ENCODE data around the gene LZTR1.
"Not testable (repeated sequence)": the region's sequence is repeated elsewhere in the genome, so short reads cannot be mapped to it uniquely, and the experiment has no call there.

Gene LZTR1

DNA sequence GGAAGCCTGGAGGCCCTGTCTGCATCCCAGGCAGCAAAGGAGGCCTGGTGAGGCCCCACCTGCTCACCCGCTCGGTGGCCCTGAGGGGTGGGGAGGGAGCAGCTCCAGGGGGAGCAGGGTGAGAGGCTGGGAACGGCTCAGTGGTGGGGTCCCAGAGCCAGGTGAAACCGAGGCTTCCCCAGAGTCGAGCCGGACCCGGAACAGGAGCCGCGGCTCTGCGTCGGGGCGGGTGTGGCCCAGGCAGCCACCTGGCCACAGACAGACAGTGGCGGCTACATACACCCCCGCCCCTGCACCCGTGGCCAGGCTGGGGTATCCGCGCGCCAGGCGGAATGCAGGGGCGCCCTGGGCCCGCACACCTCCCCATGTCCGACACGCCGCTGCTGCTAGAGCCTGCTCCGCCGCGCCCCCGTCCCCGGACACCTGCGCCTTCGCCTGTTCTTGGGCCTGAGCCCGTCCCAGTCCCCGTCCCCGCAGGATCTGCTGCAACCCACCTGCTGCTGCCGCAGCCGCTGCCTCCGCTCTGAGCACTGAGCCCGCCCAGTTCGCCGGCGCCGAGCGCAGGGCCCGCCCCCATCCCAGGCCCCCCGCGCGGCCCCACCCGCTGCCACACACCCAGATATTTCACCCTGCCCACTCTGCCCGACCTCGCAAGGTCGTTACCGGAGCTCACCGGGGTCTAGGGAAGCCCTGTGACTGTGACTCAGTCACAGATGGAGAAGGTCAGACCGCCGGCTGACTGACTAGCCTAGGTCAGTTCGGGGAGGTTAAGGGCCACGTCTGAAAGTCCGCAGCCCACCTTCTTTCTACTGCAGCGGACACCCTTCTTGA lies 50.2 kb downstream of the LZTR1 start, which contains the start of gene SLC7A4:
Gene SLC7A4 (minus strand): TSS at position 525 of the 831 bp plus-strand sequence. CDS start 749 bp downstream, outside the sequence.
- no peak for DNase-seq (ENCODE audit: low read depth in 2 of 2, low spot score in 1 of 2)

GRCh38 chr22:21032868-21033688 lies 51.0 kb downstream of the LZTR1 start:
- DNase-seq (ENCODE audit: low read depth in 2 of 2, low spot score in 1 of 2) = no peak

- DNase-seq (ENCODE audit: low read depth in 2 of 2, low spot score in 1 of 2) = no peak
Measured at GRCh38 chr22:21033895-21034294, 51.8 kb downstream of the LZTR1 start.

GRCh38 chr22:21034989-21035388 lies 52.9 kb downstream of the LZTR1 start:
- no peak for DNase-seq (ENCODE audit: low read depth in 2 of 2, low spot score in 1 of 2)

DNA sequence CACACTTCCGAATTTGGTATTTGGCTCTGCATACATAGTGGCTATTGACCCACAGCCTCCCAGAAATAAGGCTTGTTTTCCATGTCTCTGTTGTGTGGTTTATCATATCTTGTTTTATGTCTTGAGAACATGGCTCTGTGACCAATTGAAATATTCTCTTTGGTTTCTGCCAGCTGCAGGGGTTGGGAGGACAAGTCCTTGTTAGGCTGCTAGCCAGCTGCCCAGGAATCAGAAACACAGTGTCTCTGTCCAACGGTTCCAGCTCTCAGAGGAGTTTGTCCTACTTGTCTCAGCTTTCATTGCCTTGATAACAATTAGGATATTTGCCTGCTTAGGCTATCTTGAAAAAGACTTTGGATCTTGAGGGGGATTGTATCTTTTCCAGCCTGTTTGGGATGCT lies 56.3 kb downstream of the LZTR1 start:
- DNase-seq (ENCODE audit: low read depth in 2 of 2, low spot score in 1 of 2) = no peak

GRCh38 chr22:21039158-21039557 lies 57.1 kb downstream of the LZTR1 start:
- DNase-seq (ENCODE audit: low read depth in 2 of 2, low spot score in 1 of 2) = not testable (repeated sequence)

GRCh38 chr22:21041937-21042336 lies 59.8 kb downstream of the LZTR1 start:
- no peak for DNase-seq (ENCODE audit: low read depth in 2 of 2, low spot score in 1 of 2)

GRCh38 chr22:21042978-21043859 lies 61.1 kb downstream of the LZTR1 start:
- no peak for DNase-seq (ENCODE audit: low read depth in 2 of 2, low spot score in 1 of 2)

DNA sequence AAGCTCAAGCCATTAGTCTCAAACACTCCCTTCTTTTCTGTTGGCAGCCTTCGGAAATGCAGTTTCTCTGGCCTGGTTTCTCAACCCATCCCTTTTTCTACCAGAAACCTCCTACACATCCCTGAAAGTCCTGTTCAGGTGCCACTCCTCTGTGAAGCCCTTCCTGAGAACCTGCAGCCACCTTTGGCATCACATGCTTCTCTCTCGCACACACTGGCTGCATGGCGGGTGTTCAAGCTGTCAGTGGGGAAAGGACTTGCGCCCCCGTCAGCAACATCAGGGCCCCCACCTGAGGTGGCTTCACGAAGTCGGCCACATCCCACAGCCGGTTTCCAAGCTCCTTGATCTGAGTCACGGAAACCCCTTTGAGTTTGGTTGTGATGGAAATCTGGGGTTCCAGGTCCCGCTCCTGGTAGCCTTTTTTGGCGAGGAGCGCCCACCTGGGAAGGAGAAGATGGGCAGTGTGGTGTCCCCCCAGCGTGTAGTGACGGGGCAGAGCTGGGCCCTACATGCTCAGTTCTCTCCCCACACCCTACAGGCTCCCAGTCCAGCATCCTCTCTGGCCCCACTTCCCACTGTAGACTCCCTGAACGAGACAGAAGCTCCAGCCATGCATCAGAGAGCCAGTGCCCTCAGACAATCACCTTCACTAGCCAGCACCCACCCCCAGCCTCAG lies 61.9 kb downstream of the LZTR1 start:
- no peak for DNase-seq (ENCODE audit: low read depth in 2 of 2, low spot score in 1 of 2)

GRCh38 chr22:21044931-21045584 lies 63.0 kb downstream of the LZTR1 start:
- DNase-seq (ENCODE audit: low read depth in 2 of 2, low spot score in 1 of 2) = no peak

DNA sequence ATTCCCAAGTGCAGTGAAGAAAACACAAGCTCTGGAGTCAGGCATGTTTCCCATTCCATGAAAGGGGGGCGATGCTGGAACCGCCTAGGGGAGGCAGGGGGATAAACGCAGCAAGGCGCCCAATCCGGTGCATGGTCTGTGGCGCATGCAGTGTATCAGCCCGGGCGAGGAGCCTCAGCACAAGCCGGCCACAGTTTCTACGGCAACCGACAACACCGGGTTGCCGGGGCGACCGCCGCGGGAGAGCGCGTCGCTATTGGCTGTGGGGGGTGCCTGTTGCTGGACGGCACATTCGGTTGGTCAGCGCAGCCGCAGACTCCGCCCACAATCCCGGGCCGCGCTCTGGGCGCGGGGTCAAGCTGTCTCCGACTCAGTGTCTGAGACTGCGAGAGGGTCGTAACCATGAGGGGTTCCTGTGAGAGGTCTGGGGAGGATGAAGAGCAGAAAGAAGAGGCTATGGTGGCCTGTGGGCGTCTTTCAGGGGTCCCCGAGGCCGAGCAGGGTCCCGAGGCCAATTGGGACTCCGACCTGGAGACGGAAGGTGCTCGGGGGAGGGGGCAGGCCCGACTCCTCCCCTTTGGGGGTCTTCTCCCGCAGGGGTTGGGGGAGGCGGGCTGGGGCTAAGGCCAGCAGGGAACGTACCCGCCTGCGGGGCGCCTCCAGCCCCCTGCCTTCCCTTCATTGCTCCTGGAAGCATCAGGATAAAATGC lies 63.6 kb downstream of the LZTR1 start, which contains the start of gene LRRC74B:
Gene LRRC74B (plus strand): TSS at position 362 of the 710 bp plus-strand sequence. CDS start 41 bp downstream, at position 403.
- peak; percentile 17 to 24 for DNase-seq (ENCODE audit: low read depth in 2 of 2, low spot score in 1 of 2)

DNA sequence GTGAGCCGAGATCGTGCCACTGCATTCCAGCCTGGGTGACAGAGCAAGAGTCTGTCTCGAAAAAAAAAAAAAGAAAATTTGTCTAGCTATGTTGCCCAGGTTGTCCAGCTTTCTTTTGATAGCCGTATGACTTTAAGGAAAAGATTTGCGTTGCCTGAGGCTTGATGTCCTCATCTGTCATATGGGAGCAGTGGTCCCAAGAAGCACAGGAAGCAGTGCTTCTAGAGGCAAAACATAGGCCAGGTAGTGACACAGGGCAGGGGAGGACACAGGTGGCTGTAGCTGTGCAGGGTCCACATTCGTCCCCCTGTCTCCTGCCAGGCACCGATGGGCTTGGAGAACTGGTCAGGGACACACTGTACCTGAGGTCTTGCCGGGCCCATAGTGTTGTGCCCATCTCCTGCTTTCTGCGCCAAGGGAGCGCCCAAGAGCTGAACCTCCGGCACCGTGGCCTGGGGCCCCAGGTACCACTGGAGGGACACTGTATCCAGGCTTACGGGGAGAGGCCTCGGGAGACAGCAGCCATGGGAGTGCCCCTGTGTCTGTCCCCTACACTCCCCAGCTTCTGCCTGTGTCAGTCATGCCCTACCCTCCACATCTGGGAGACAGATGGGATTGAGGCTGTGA lies 65.1 kb downstream of the LZTR1 start:
- DNase-seq (ENCODE audit: low read depth in 2 of 2, low spot score in 1 of 2) = no peak

DNA sequence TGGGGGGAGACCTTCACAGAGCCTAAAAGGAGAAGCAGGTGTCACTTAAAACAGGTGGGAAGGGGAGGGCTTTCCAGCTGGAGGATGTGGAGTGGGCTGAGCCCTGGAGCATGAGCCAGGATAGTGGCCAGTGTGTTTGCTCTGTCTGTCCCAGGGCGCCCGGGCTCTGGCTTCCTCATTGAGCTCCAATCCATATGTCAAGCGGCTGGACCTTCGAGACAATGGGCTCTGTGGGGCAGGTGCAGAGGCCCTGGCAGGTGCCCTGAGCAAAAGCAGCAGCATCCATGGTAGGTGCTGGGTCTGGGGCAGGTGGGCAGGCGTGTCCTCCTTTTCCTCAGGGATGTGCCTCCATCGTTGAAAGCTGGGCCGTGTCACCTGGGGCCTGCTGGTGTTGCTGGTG lies 65.6 kb downstream of the LZTR1 start:
- no peak for DNase-seq (ENCODE audit: low read depth in 2 of 2, low spot score in 1 of 2)

DNA sequence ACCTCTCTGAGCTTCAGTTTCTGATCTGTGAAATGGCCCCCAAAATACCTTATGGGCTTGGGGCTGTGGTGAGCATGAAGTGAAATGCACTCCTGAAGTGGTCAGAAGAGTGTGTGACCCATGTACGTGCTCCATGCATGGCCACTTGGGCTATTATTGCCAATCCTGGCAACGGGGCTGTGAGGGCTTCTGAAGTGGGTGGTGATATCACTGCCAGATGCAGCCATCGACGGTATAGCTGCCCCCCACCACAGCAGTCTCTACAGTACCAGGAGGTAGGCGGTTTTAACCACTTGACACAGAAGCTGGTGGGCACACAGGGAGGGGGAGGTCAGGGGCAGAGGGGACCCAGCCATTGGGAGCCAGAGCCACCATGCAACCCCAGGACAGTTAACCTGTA lies 66.4 kb downstream of the LZTR1 start:
- DNase-seq (ENCODE audit: low read depth in 2 of 2, low spot score in 1 of 2) = not testable (repeated sequence)

Data from stimulated activated CD8-positive, alpha-beta memory T cell treated with anti-CD3 and anti-CD28 coated beads, Interleukin-4, amount 100 ng/mL, for 4 hours (primary cell).